Activated T-helper 17 cell treated with anti-CD3 and anti-CD28 coated beads, Interleukin-2, amount 50 U/mL, for 72 hours (primary cell): Measurements from ENCODE around the gene SERPINB5. TPM values are rescaled to one million over a fixed set of nuclear protein-coding genes. Genes with fewer than 3 reads are reported as not detected.

Experiments
- total RNA-seq, 2 donors: library from RNA; stranded (reverse); gene quantifications; one replicate each; pipeline ENCODE4 v1.2.3, GENCODE V29; 2022

SERPINB5 gene
- total RNA-seq, 2 donors from 2014 or later, result not detected

Other genes starting within 250 kb of the SERPINB5 start
- gene BCL2, start 157.2 kb upstream of the SERPINB5 start, total RNA-seq, result 100 to 1,000 TPM in 1 of 2 donors, 10 to 100 TPM in 1; 95.4 to 269 TPM
- 100 to 1,000 TPM in 1 of 2 donors, 10 to 100 TPM in 1; 94.8 to 140 TPM for gene KDSR, start 109.8 kb upstream of the SERPINB5 start, total RNA-seq
- 10 to 100 TPM; 63.8 to 72.3 TPM for gene VPS4B, start 54.5 kb upstream of the SERPINB5 start, total RNA-seq
- not detected for gene SERPINB12, start 65.4 kb downstream of the SERPINB5 start, total RNA-seq
- not detected for gene SERPINB13, start 110.4 kb downstream of the SERPINB5 start, total RNA-seq
- not detected for gene SERPINB4, start 167.3 kb downstream of the SERPINB5 start, total RNA-seq
- gene SERPINB3, start 184.9 kb downstream of the SERPINB5 start, total RNA-seq, result not detected
- not detected for gene SERPINB11, start 226.0 kb downstream of the SERPINB5 start, total RNA-seq